ENCODE data around the gene OR6M1. TPM values are rescaled to one million over a fixed set of nuclear protein-coding genes. Genes with fewer than 3 reads are reported as not detected.

The OR6M1 gene
- polyA plus RNA-seq, 2 of the 4 experiments (the other 2 are of a cell fraction): not detected

DNA sequence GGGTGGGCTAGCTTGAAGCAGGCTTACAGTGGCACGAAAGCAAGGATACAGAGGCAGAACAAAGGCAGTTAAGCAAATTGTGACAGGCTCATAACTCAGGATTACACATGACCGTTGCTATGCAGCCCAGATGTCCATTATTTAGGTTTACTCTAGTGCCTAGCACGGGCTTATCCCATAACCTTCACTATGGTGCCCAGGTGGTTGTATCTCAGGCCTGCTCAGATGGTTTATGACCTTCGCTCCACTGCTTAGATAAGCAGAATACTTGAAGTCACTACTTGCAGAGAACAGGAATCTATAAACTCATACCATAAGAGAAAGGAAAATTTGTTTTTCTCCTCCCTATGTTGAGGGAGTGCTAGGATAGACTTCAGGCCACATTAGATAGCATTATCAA, 9.0 kb downstream of the OR6M1 start:
- Histone ChIP-seq H3K9me3 (no peaks in the 10 kb centered on the region), H3K27ac (no peak overlapping the region), H3K4me2 (no peak overlapping the region), H3K4me3 (no peak overlapping the region), H3K4me1 (no peaks in the 10 kb centered on the region)
- DNase-seq (ENCODE audit: low read depth in 1 of 2, low spot score in 1 of 2): no peak
- ChIA-PET POLR2A (no interaction called here), CTCF (no interaction called here)
- 16% methylated on average over 4 of the region's 4 CpGs for WGBS (ENCODE audit: missing lambda C conversion rate)
- ATAC-seq: no peak
- no peak for FAIRE-seq
- no peak for TF ChIP-seq ESRRA (IDR thresholded peaks at IDR 0.05; ENCODE audit: borderline replicate concordance, low read length)
- TF ChIP-seq POLR2AphosphoS2 (conservative IDR thresholded peaks at IDR 0.05; ENCODE audit: low read length): no peak
- TF ChIP-seq HOXB13 (CRISPR knock-in tag; IDR thresholded peaks at IDR 0.05; ENCODE audit: low read depth): no peak
- no peak for TF ChIP-seq HOXB5 (CRISPR knock-in tag; IDR thresholded peaks at IDR 0.05)

DNA sequence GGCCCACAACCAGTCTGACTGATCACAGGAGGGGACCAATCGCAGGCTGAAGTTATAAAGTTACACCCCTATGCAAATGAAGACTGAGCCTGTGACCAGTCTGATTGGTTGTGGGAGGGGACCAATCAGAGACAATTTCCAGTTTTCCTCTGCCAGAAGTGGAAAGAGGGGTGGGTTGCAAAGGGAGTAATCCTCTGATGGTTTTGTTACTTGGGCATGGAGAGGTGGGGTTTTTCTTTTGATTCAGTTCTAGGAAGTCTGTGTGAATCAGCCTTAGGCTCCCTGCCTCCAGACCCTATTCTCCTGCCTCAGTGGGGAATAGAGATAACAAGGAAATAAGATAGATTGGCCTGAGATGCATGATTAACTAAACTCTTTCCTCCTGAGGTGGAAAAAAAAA, 9.9 kb downstream of the OR6M1 start:
- FAIRE-seq (no peak), DNase-seq (ENCODE audit: low read depth in 1 of 2, low spot score in 1 of 2) (no peak), ATAC-seq (no peak)
- H3K4me3 ChIP-seq: no peak overlapping the region
- no peaks in the 10 kb centered on the region for H3K9me3 ChIP-seq
- ChIA-PET CTCF (no interaction called here), POLR2A (no interaction called here)
- no peak overlapping the region for H3K27ac ChIP-seq
- no peaks in the 10 kb centered on the region for H3K4me1 ChIP-seq
- 17% methylated on average over 1 of the region's 1 CpG for WGBS (ENCODE audit: missing lambda C conversion rate)
- TF ChIP-seq, protein P1, sequence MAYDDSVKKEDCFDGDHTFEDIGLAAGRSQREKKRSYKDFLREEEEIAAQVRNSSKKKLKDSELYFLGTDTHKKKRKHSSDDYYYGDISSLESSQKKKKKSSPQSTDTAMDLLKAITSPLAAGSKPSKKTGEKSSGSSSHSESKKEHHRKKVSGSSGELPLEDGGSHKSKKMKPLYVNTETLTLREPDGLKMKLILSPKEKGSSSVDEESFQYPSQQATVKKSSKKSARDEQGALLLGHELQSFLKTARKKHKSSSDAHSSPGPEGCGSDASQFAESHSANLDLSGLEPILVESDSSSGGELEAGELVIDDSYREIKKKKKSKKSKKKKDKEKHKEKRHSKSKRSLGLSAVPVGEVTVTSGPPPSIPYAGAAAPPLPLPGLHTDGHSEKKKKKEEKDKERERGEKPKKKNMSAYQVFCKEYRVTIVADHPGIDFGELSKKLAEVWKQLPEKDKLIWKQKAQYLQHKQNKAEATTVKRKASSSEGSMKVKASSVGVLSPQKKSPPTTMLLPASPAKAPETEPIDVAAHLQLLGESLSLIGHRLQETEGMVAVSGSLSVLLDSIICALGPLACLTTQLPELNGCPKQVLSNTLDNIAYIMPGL (CRISPR knock-in tag; IDR thresholded peaks at IDR 0.05; ENCODE audit: borderline replicate concordance): no peak
- no peak for TF ChIP-seq SREBF2 (IDR thresholded peaks at IDR 0.05)
- no peak for TF ChIP-seq ESRRA (IDR thresholded peaks at IDR 0.05; ENCODE audit: borderline replicate concordance, low read length)
- TF ChIP-seq HOXB5 (CRISPR knock-in tag; IDR thresholded peaks at IDR 0.05): no peak
- TF ChIP-seq, protein P2, sequence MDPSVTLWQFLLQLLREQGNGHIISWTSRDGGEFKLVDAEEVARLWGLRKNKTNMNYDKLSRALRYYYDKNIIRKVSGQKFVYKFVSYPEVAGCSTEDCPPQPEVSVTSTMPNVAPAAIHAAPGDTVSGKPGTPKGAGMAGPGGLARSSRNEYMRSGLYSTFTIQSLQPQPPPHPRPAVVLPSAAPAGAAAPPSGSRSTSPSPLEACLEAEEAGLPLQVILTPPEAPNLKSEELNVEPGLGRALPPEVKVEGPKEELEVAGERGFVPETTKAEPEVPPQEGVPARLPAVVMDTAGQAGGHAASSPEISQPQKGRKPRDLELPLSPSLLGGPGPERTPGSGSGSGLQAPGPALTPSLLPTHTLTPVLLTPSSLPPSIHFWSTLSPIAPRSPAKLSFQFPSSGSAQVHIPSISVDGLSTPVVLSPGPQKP (IDR thresholded peaks at IDR 0.05; ENCODE audit: low read depth, low read length): no peak
- TF ChIP-seq POLR2A (IDR thresholded peaks at IDR 0.05; ENCODE audit: low read length): no peak
- TF ChIP-seq NR3C1 (IDR thresholded peaks at IDR 0.05): no peak
- no peak for TF ChIP-seq EHF (CRISPR knock-in tag; IDR thresholded peaks at IDR 0.05)
- no peak for TF ChIP-seq CEBPB (IDR thresholded peaks at IDR 0.05)
- no peak for TF ChIP-seq MAFK (IDR thresholded peaks at IDR 0.05; ENCODE audit: partially characterized antibody)
- TF ChIP-seq KDM5A (IDR thresholded peaks at IDR 0.05): no peak
- TF ChIP-seq, protein P3, sequence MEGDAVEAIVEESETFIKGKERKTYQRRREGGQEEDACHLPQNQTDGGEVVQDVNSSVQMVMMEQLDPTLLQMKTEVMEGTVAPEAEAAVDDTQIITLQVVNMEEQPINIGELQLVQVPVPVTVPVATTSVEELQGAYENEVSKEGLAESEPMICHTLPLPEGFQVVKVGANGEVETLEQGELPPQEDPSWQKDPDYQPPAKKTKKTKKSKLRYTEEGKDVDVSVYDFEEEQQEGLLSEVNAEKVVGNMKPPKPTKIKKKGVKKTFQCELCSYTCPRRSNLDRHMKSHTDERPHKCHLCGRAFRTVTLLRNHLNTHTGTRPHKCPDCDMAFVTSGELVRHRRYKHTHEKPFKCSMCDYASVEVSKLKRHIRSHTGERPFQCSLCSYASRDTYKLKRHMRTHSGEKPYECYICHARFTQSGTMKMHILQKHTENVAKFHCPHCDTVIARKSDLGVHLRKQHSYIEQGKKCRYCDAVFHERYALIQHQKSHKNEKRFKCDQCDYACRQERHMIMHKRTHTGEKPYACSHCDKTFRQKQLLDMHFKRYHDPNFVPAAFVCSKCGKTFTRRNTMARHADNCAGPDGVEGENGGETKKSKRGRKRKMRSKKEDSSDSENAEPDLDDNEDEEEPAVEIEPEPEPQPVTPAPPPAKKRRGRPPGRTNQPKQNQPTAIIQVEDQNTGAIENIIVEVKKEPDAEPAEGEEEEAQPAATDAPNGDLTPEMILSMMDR (IDR thresholded peaks at IDR 0.05): no peak
- no peak for TF ChIP-seq JUNB (IDR thresholded peaks at IDR 0.05)
- no peak for TF ChIP-seq HOXA7 (CRISPR knock-in tag; IDR thresholded peaks at IDR 0.05)
- TF ChIP-seq MAZ (IDR thresholded peaks at IDR 0.05; ENCODE audit: borderline replicate concordance, low read depth, low read length): no peak
- TF ChIP-seq RARB (CRISPR knock-in tag; IDR thresholded peaks at IDR 0.05): no peak
- TF ChIP-seq CHD2 (IDR thresholded peaks at IDR 0.05; ENCODE audit: low read length, partially characterized antibody): no peak
- no peak for TF ChIP-seq ZSCAN20 (CRISPR knock-in tag; IDR thresholded peaks at IDR 0.05)
- TF ChIP-seq CHD4 (IDR thresholded peaks at IDR 0.05; ENCODE audit: borderline replicate concordance): no peak
- TF ChIP-seq BHLHE40 (IDR thresholded peaks at IDR 0.05; ENCODE audit: low read depth, low read length): no peak
- no peak overlapping the region for H3K4me2 ChIP-seq

All from A549 (cell line).